Stimulated activated naive CD8-positive, alpha-beta T cell treated with anti-CD3 and anti-CD28 coated beads, Interleukin-15, Interleukin-2, amounts not matched to agents 100 ng/mL and 50 ng/mL, for 24 hours (primary cell): ENCODE results near the gene SIAH3.
"Not testable (repeated sequence)": the region's sequence is repeated elsewhere in the genome, so short reads cannot be mapped to it uniquely, and the experiment has no call there.

Experiments used
- H3K27ac Mint-ChIP-seq: one replicate; pipeline ENCODE4 v1.8.0; 2021; ENCODE audit warnings: mild to moderate bottlenecking, mixed read lengths
- H3K27me3 Mint-ChIP-seq: one replicate; pipeline ENCODE4 v1.8.0; 2021; ENCODE audit warnings: mixed read lengths
- H3K36me3 Mint-ChIP-seq: one replicate; pipeline ENCODE4 v1.8.0; 2021; ENCODE audit warnings: low read depth, mixed read lengths
- H3K4me1 Mint-ChIP-seq: one replicate; pipeline ENCODE4 v1.8.0; 2021; ENCODE audit warnings: low read depth, mixed read lengths
- H3K4me3 Mint-ChIP-seq: one replicate; pipeline ENCODE4 v1.8.0; 2021; ENCODE audit warnings: mild to moderate bottlenecking, mixed read lengths
- H3K9me3 Mint-ChIP-seq: one replicate; pipeline ENCODE4 v1.8.0; 2021; ENCODE audit warnings: mixed read lengths

Gene SIAH3

DNA sequence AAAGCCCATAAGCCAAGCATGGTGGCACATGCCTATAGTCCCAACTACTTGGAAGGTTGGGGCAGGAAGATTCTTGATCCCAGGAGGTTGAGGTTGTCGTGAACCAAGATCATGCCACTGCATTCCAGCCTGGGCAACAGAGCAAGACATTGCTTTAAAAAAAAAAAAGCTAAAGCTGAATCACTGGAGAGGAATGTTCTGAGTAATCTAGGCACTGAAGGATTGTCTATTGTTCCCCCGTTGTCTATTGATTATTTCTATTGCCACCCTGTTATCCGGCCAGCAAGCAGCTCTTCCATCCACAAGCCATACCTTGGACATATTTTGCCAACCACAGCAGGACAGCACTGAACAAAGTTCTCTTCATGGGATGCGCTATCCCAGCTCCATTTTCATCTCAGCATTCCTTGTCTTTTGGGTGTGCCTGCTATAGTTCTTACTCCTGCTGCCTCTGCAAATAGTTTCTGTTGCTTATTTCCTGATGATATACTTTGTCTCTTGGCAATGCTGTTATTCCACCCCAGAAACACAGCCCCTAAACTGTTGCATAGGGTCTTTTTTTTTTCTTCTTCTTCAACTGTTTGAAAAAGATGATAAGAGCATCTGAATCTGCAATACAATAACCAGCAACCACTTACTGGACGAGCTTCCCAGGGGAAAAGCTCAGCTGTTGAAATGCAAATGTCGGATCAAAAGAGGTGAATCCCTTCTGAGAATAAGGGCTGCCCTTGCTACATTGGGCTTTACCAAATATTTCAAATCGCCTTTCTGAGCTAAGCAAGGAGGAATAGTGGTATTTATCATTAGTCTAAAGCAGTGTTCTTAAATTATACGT lies 22.2 kb upstream of the SIAH3 start:
- no peaks in the 10 kb centered on the region for H3K36me3 Mint-ChIP-seq
- H3K4me1 Mint-ChIP-seq, result no peaks in the 10 kb centered on the region
- no peak overlapping the region for H3K4me3 Mint-ChIP-seq
- H3K27ac Mint-ChIP-seq, result no peak overlapping the region
- H3K27me3 Mint-ChIP-seq, result no peaks in the 10 kb centered on the region
- no peaks in the 10 kb centered on the region for H3K9me3 Mint-ChIP-seq

GRCh38 chr13:45872566-45872965 lies 21.0 kb upstream of the SIAH3 start:
- H3K36me3 Mint-ChIP-seq, result no peaks in the 10 kb centered on the region
- H3K27ac Mint-ChIP-seq, result no peak overlapping the region
- no peaks in the 10 kb centered on the region for H3K4me1 Mint-ChIP-seq
- no peaks in the 10 kb centered on the region for H3K27me3 Mint-ChIP-seq
- H3K4me3 Mint-ChIP-seq, result no peak overlapping the region
- H3K9me3 Mint-ChIP-seq, result no peaks in the 10 kb centered on the region

DNA sequence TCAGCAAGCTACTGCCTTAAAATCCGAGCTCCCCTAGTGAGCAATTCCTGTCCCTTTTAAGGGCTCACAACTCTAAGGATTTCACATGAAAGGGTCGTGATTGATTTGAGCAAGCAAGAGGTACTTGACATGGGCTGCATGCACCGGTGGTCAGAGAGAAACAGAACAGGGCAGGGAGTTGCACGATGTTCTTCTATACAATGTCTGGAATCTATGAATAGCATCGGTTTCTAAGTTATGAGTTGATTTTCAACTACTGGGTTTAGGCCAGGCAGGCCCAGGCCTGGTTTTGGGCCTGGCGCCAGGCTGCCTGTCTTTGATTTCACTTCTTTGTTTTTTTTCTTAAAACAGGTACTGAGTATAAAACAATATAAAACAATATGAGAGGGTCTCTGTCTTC lies 19.6 kb upstream of the SIAH3 start:
- not testable (repeated sequence) for H3K4me1 Mint-ChIP-seq, H3K27me3 Mint-ChIP-seq, H3K9me3 Mint-ChIP-seq

GRCh38 chr13:45870232-45870631 lies 18.7 kb upstream of the SIAH3 start:
- Mint-ChIP-seq H3K27ac (no peak overlapping the region), H3K4me1 (no peaks in the 10 kb centered on the region), H3K27me3 (no peaks in the 10 kb centered on the region), H3K9me3 (no peaks in the 10 kb centered on the region), H3K4me3 (no peak overlapping the region), H3K36me3 (no peaks in the 10 kb centered on the region)

More for the DNA sequence above, 19.6 kb upstream of the SIAH3 start:
- not testable (repeated sequence) for H3K36me3 Mint-ChIP-seq, H3K4me3 Mint-ChIP-seq, H3K27ac Mint-ChIP-seq

- no peaks in the 10 kb centered on the region for H3K9me3 Mint-ChIP-seq
- H3K27me3 Mint-ChIP-seq, result peaks cover 7% of the 10 kb centered on the region
- no peak overlapping the region for H3K4me3 Mint-ChIP-seq
- no peak overlapping the region for H3K27ac Mint-ChIP-seq
- no peaks in the 10 kb centered on the region for H3K36me3 Mint-ChIP-seq
- H3K4me1 Mint-ChIP-seq, result no peaks in the 10 kb centered on the region
These were observed 13.9 kb upstream of the SIAH3 start for GRCh38 chr13:45865414-45865813.

- H3K27ac Mint-ChIP-seq, result no peak overlapping the region
- no peaks in the 10 kb centered on the region for H3K4me1 Mint-ChIP-seq
- peaks cover 7% of the 10 kb centered on the region for H3K27me3 Mint-ChIP-seq
- no peaks in the 10 kb centered on the region for H3K9me3 Mint-ChIP-seq
- H3K36me3 Mint-ChIP-seq, result no peaks in the 10 kb centered on the region
- no peak overlapping the region for H3K4me3 Mint-ChIP-seq
These were observed 12.4 kb upstream of the SIAH3 start for GRCh38 chr13:45863709-45864590.

DNA sequence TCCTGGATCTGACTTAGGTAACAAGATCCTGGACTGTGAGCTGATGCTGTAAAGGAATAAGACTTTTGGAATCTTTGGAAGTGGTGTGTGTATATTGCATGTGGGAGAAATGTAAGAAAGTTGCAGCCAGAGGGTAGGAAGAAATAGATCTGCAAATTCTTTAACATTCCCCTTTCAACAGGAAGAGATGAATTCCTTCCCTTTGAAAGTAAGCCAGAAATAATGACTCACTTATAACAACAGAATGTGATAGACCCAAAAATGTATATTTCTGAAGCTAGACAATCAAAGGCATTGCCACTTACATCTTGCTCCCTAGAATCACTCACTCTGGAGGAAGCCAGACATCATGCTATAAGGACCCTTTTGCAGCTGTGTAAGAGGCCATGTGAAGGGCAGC lies 9.8 kb upstream of the SIAH3 start:
- Mint-ChIP-seq H3K36me3 (no peaks in the 10 kb centered on the region), H3K27ac (no peak overlapping the region), H3K4me3 (no peak overlapping the region), H3K4me1 (no peaks in the 10 kb centered on the region), H3K27me3 (peaks cover 8% of the 10 kb centered on the region), H3K9me3 (no peaks in the 10 kb centered on the region)

GRCh38 chr13:45860240-45860639 lies 8.7 kb upstream of the SIAH3 start:
- Mint-ChIP-seq H3K4me1 (no peaks in the 10 kb centered on the region), H3K4me3 (no peak overlapping the region), H3K27me3 (peaks cover 11% of the 10 kb centered on the region), H3K9me3 (no peaks in the 10 kb centered on the region), H3K36me3 (no peaks in the 10 kb centered on the region), H3K27ac (no peak overlapping the region)

DNA sequence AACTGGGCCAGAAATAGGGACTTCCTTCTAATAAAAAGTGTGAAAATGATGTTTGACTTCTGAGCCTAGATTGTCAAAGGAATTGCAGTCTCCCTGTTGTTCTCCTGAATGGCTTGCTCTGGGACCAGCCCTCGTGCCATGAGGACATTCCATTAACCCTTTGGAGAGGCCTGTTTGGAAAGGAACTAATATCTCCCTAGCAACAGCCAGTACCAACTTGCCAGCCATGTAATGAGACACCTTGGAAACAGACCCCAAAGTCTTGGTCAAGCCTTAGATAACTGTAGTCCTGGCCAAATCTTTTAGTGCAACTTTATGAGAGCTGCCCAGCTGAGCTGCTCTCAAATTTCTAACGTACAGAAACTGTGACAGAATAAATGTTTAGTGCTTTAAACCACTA lies 8.2 kb upstream of the SIAH3 start:
- H3K27me3 Mint-ChIP-seq, result peaks cover 11% of the 10 kb centered on the region

GRCh38 chr13:45852494-45852893 lies 941 bp upstream of the SIAH3 start:
- H3K27me3 Mint-ChIP-seq, result peaks cover 28% of the 10 kb centered on the region
- peaks cover 8% of the 10 kb centered on the region for H3K9me3 Mint-ChIP-seq
- H3K4me1 Mint-ChIP-seq, result peaks cover 43% of the 10 kb centered on the region
- no peak overlapping the region for H3K4me3 Mint-ChIP-seq
- H3K27ac Mint-ChIP-seq, result no peak overlapping the region
- H3K36me3 Mint-ChIP-seq, result no peaks in the 10 kb centered on the region

More for the DNA sequence above, 8.2 kb upstream of the SIAH3 start:
- Mint-ChIP-seq H3K4me1 (no peaks in the 10 kb centered on the region), H3K4me3 (no peak overlapping the region), H3K36me3 (no peaks in the 10 kb centered on the region), H3K27ac (no peak overlapping the region), H3K9me3 (no peaks in the 10 kb centered on the region)

DNA sequence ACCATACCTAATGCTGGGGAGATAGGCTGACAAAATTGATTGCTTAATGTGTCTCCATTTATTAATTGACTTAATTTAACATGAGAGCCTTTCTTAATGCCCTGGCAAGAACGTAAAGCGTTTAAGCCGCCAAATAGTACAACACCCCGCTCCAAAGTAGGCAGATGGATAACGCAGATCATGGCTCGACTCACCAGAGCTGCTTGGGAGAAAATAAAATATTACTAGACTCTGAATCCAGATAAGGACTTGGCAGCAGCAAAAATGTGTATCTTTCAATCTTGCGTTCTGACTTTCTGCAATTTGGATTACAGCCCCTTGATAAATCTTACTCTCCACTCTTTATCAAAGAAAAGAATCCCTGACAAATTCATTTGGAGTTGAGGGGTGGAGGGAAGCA lies 403 bp upstream of the SIAH3 start:
- H3K9me3 Mint-ChIP-seq, result peaks cover 8% of the 10 kb centered on the region
- peaks cover 28% of the 10 kb centered on the region for H3K27me3 Mint-ChIP-seq
- H3K36me3 Mint-ChIP-seq, result no peaks in the 10 kb centered on the region
- H3K4me1 Mint-ChIP-seq, result peaks cover 48% of the 10 kb centered on the region
- H3K4me3 Mint-ChIP-seq, result peak overlapping the region; percentile 83
- H3K27ac Mint-ChIP-seq, result no peak overlapping the region

GRCh38 chr13:45850027-45850613 lies 1.4 kb downstream of the SIAH3 start:
- Mint-ChIP-seq H3K9me3 (peaks cover 8% of the 10 kb centered on the region), H3K36me3 (no peaks in the 10 kb centered on the region), H3K27me3 (peaks cover 24% of the 10 kb centered on the region)

DNA sequence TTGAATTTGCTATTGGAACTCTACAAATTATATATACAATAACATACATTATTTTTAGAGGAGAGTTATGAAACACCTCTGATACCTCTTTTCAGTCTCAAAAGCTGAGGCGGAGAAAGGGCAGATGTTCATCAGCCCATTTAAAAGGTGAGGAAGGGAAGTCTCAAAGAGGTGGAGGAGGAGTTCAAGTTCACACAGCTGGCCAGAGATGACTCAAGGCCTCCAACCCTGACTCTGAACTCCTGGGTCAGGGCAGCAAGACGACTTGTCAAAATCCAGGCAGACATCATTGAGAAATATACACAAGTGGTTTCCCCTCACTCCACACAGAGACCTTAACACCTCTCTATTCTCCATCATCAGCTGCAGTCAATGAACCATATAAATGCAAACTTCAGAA lies 2.1 kb downstream of the SIAH3 start:
- Mint-ChIP-seq H3K4me1 (peaks cover 52% of the 10 kb centered on the region), H3K4me3 (no peak overlapping the region), H3K27ac (no peak overlapping the region), H3K36me3 (no peaks in the 10 kb centered on the region), H3K27me3 (peaks cover 24% of the 10 kb centered on the region), H3K9me3 (peaks cover 6% of the 10 kb centered on the region)

More at GRCh38 chr13:45850027-45850613, 1.4 kb downstream of the SIAH3 start:
- Mint-ChIP-seq H3K27ac (no peak overlapping the region), H3K4me3 (peak overlapping the region; percentile 83), H3K4me1 (peaks cover 52% of the 10 kb centered on the region)

DNA sequence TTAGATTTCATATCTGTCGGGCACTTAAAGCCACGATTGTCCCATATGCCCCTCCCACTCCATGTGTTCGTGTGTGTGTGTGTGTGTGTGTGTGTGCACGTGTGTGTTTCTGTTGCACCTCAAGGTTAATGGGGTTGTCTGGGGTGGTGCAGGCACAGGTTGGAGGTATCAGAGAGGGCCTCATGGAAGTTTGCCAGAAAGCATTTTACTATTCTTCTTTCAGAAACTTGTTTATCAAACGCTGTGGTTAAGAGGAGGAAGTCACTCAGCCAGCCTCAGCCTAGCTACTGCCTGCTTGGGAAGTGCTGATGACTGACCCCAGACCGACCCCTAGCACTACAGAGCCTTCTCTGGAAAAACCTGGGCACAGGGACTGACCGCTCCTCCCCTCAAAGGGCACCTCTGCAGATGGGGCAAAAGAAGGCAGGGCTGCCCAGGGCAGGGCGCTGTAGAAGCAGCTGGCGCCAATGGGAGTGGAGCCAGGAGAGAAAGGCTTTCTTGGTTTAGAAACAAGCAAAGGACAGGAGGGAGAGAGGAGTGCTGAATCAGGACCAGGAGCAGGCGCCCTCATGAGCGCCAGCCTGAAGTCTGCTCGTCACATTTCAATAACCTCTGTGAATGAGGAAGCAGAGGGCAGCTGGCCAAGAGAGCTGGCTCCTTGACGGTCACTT lies 3.9 kb downstream of the SIAH3 start:
- Mint-ChIP-seq H3K27me3 (peaks cover 24% of the 10 kb centered on the region), H3K27ac (no peak overlapping the region), H3K4me1 (peaks cover 52% of the 10 kb centered on the region), H3K36me3 (no peaks in the 10 kb centered on the region), H3K9me3 (no peaks in the 10 kb centered on the region), H3K4me3 (peak overlapping the region; percentile 31)
